B cell (primary cell): ENCODE results near the gene ISOC2. TPM values are rescaled to one million over a fixed set of nuclear protein-coding genes. Genes with fewer than 3 reads are reported as not detected.

Experiments
- ATAC-seq: fragments of 200-7000 bp; cut with Tn5 transposase; one replicate; pipeline ENCODE4 v1.10.0; 2021; ENCODE audit warnings: low read depth, mild to moderate bottlenecking, moderate number of reproducible peaks, moderate library complexity
- CTCF ChIA-PET: fragments of 350-600 bp; sonication (Branson Sonifier 250); formaldehyde crosslinking; loops from one replicate; lab custom pipeline; 2021; ENCODE audit warnings: antibody characterized with exemption, inconsistent platforms; lab: Charles Lee
- POLR2A ChIA-PET: fragments of 350-600 bp; sonication (Branson Sonifier 250); formaldehyde crosslinking; loops from one replicate; lab custom pipeline; 2021; ENCODE audit warnings: antibody characterized with exemption; lab: Charles Lee
- DNase-seq: peaks from one replicate; pipeline ENCODE4 v3.0.0; 2013
- H2AFZ ChIP-seq: 2 replicates; pipeline ENCODE4 v1.6.1; 2012; ENCODE audit warnings: mild to moderate bottlenecking, low read depth, low read length; ENCODE audit not compliant: insufficient read depth, poor library complexity, severe bottlenecking
- H3K27ac ChIP-seq, 2 donors: 1 replicate in 1 of 2; 2 replicates in 1 of 2; pipeline ENCODE4 v1.5.1; 2012 to 2013; ENCODE audit warnings: low read length in 2 of 2, mild to moderate bottlenecking in 2 of 2, moderate library complexity in 1 of 2
- H3K27me3 ChIP-seq, 4 experiments: fragments of 200-600 bp in 1 of 4; sonication (generic) in 1 of 4; replicated peaks in 1 of 4; 1 replicate in 2 of 4; 2 replicates in 2 of 4; pipeline versions ENCODE4 v1.6.1 to v1.7.0; 2013 to 2016; ENCODE audit warnings: low read length in 3 of 4, mild to moderate bottlenecking in 2 of 4, mixed read lengths in 1 of 4, moderate library complexity in 1 of 4; ENCODE audit not compliant: insufficient read depth in 4 of 4, control insufficient read depth in 3 of 4; ENCODE audit errors: control extremely low read depth in 1 of 4
- H3K36me3 ChIP-seq, 2 experiments: replicated peaks in 1 of 2; 1 replicate in 1 of 2; 2 replicates in 1 of 2; pipeline versions ENCODE4 v1.6.1 to v1.7.1; 2013; ENCODE audit warnings: low read length in 1 of 2; ENCODE audit not compliant: insufficient read depth in 2 of 2, control insufficient read depth in 1 of 2; ENCODE audit errors: control extremely low read depth in 1 of 2, extremely low read depth in 1 of 2
- H3K4me1 ChIP-seq, 2 donors: fragments of 200-600 bp in 1 of 2; sonication (generic) in 1 of 2; 1 replicate in 1 of 2; 2 replicates in 1 of 2; pipeline versions ENCODE4 v1.5.1 to v1.6.1; 2013 to 2017; ENCODE audit warnings: low read length in 2 of 2; ENCODE audit not compliant: control insufficient read depth in 2 of 2, insufficient read depth in 2 of 2
- H3K4me2 ChIP-seq: replicated peaks from 2 replicates; pipeline ENCODE3; 2012; ENCODE audit warnings: mild to moderate bottlenecking, low read depth, low read length; ENCODE audit not compliant: poor library complexity, severe bottlenecking
- H3K4me3 ChIP-seq, 5 experiments: fragments of 200-600 bp in 1 of 5; sonication (generic) in 1 of 5; 1 replicate in 3 of 5; 2 replicates in 2 of 5; pipeline versions ENCODE4 v1.5.1 to v1.7.0; 2011 to 2016; ENCODE audit warnings: low read length in 4 of 5, mild to moderate bottlenecking in 4 of 5, low read depth in 2 of 5, control low read depth in 1 of 5, moderate library complexity in 1 of 5; ENCODE audit not compliant: insufficient read depth in 1 of 5; ENCODE audit errors: control extremely low read depth in 1 of 5, extremely low read depth in 1 of 5
- H3K79me2 ChIP-seq: fragments of 200-600 bp; sonication (generic); one replicate; pipeline ENCODE4 v1.6.0; 2016; ENCODE audit warnings: low read length; ENCODE audit not compliant: control insufficient read depth, insufficient read depth
- H3K9ac ChIP-seq: fragments of 200-600 bp; sonication (generic); 2 replicates; pipeline ENCODE4 v1.6.1; 2017; ENCODE audit warnings: mild to moderate bottlenecking, low read length, moderate library complexity
- H3K9me3 ChIP-seq, 3 donors: one replicate each; pipeline versions ENCODE4 v1.6.1 to v1.7.1; 2013; ENCODE audit warnings: low read length in 2 of 3; ENCODE audit not compliant: control insufficient read depth in 2 of 3, insufficient read depth in 1 of 3; ENCODE audit errors: control extremely low read depth in 1 of 3
- H4K20me1 ChIP-seq: 2 replicates; pipeline ENCODE4 v1.6.0; 2012; ENCODE audit warnings: mild to moderate bottlenecking, low read length; ENCODE audit not compliant: insufficient read depth, control insufficient read depth, poor library complexity, severe bottlenecking
- H3K27ac Mint-ChIP-seq: one replicate; pipeline ENCODE4 v1.8.0; 2021; ENCODE audit warnings: mixed read lengths
- H3K27me3 Mint-ChIP-seq: one replicate; pipeline ENCODE4 v1.8.0; 2021; ENCODE audit warnings: mixed read lengths
- H3K4me1 Mint-ChIP-seq: one replicate; pipeline ENCODE4 v1.8.0; 2021; ENCODE audit warnings: mixed read lengths
- H3K4me3 Mint-ChIP-seq: one replicate; pipeline ENCODE4 v1.8.0; 2021; ENCODE audit warnings: mixed read lengths
- H3K9me3 Mint-ChIP-seq: one replicate; pipeline ENCODE4 v1.8.0; 2022; ENCODE audit warnings: mixed read lengths; ENCODE audit not compliant: insufficient read depth
- EZH2 ChIP-seq: IDR thresholded peaks from 2 replicates; pipeline ENCODE4 v1.6.1; 2012; ENCODE audit warnings: borderline replicate concordance, low read depth, mild to moderate bottlenecking, moderate library complexity, low read length; ENCODE audit not compliant: insufficient read depth, poor library complexity, severe bottlenecking
- WGBS: methylation state at CpG from one replicate; pipeline ENCODE4 v1.1.5; 2013; ENCODE audit warnings: missing lambda C conversion rate; ENCODE audit not compliant: insufficient coverage; 5-methylcytosine and 5-hydroxymethylcytosine counted together
- intact Hi-C: fragments of 100-400 bp; cut with micrococcal nuclease; formaldehyde crosslinking; loops from one replicate; pipeline ENCODE4 v1.10.0; 2022
- polyA plus RNA-seq: library from polyadenylated mRNA; depleted of rRNA; stranded (reverse); fragments of >200 nt; gene quantifications from 2 replicates; pipeline ENCODE4 v1.2.3, GENCODE V29; 2012
- total RNA-seq, 2 donors: library from RNA; stranded (reverse); fragments of 120-200 nt in 1 of 2; gene quantifications; 1 replicate in 1 of 2; 2 replicates in 1 of 2; pipeline versions ENCODE4 v1.2.3 to v1.2.4, GENCODE V29; 2013 to 2022
- TF ChIP-seq, protein P1 (sequence below): fragments of 200-600 bp; IDR thresholded peaks from one replicate; pipeline ENCODE4 v1.8.0; 2022; ENCODE audit warnings: antibody characterized with exemption, mild to moderate bottlenecking

ISOC2 gene
- total and polyA plus RNA-seq, 2 donors (not counting 1 experiment from before 2014, with no cell fraction given), result 10.0 to 27.6 TPM

GRCh38 chr19:55405638-55406037 is 55.8 kb downstream of the ISOC2 start:
- H3K9me3 ChIP-seq, result peaks cover 0 to 20% (median 3%) of the 10 kb centered on the region in 3 donors
- no peak overlapping the region for H3K4me3 ChIP-seq
- H2AFZ ChIP-seq, result no peak overlapping the region
- no peak overlapping the region for H3K4me2 ChIP-seq
- Mint-ChIP-seq H3K27me3 (no peaks in the 10 kb centered on the region), H3K9me3 (peaks cover 5% of the 10 kb centered on the region), H3K27ac (peak overlapping the region; percentile 7), H3K4me3 (peak overlapping the region; percentile 98), H3K4me1 (peaks cover 32% of the 10 kb centered on the region)
- DNase-seq, result no peak
- CTCF ChIA-PET, result interaction anchor here (0.5 to 0.7 kb wide), 2 partner anchors 10 to 304 kb away, joined by 3 read pairs; no protein-coding TSS in a partner anchor
- no peak overlapping the region for H3K27ac ChIP-seq
- POLR2A ChIA-PET, result interaction anchor here (0.6 to 0.7 kb wide), 2 partner anchors 67 to 71 kb away, joined by 3 read pairs; partner anchors contain the start of genes KMT5C and ZNF628
- H3K9ac ChIP-seq, result no peak overlapping the region
- H3K4me1 ChIP-seq, result peaks cover 11 to 25% of the 10 kb centered on the region in 2 donors
- H3K36me3 ChIP-seq, result peaks cover 0 to 46% of the 10 kb centered on the region in 2 experiments
- peaks cover 25% of the 10 kb centered on the region for H3K79me2 ChIP-seq
- WGBS, result 93% methylated on average over 5 of the region's 5 CpGs
- H4K20me1 ChIP-seq, result peaks cover 11% of the 10 kb centered on the region
- H3K27me3 ChIP-seq, result no peaks in the 10 kb centered on the region
- intact Hi-C loops, result loop anchor here (5.0 kb wide), 4 partner anchors 57 to 237 kb away; partner anchors contain the start of genes C19orf85, FIZ1, ISOC2 and ZNF580
- no peak for ATAC-seq
- no peak for TF ChIP-seq EZH2
- TF ChIP-seq, protein P1, sequence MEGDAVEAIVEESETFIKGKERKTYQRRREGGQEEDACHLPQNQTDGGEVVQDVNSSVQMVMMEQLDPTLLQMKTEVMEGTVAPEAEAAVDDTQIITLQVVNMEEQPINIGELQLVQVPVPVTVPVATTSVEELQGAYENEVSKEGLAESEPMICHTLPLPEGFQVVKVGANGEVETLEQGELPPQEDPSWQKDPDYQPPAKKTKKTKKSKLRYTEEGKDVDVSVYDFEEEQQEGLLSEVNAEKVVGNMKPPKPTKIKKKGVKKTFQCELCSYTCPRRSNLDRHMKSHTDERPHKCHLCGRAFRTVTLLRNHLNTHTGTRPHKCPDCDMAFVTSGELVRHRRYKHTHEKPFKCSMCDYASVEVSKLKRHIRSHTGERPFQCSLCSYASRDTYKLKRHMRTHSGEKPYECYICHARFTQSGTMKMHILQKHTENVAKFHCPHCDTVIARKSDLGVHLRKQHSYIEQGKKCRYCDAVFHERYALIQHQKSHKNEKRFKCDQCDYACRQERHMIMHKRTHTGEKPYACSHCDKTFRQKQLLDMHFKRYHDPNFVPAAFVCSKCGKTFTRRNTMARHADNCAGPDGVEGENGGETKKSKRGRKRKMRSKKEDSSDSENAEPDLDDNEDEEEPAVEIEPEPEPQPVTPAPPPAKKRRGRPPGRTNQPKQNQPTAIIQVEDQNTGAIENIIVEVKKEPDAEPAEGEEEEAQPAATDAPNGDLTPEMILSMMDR, result no peak

Other genes starting within 250 kb of the ISOC2 start
- 19.4 and 20.7 TPM in 2 replicates for gene TMEM86B, start 232.9 kb downstream of the ISOC2 start, total RNA-seq
- 13.6 and 14.5 TPM in 2 replicates for gene TMEM86B, start 232.9 kb downstream of the ISOC2 start, polyA plus RNA-seq
- 193 and 195 TPM in 2 replicates for gene PPP6R1, start 202.6 kb downstream of the ISOC2 start, total RNA-seq
- 122 and 125 TPM in 2 replicates for gene PPP6R1, start 202.6 kb downstream of the ISOC2 start, polyA plus RNA-seq
- gene HSPBP1, start 181.5 kb downstream of the ISOC2 start, total RNA-seq, result 15.6 and 18.2 TPM in 2 replicates
- 18.9 and 19.0 TPM in 2 replicates for gene HSPBP1, start 181.5 kb downstream of the ISOC2 start, polyA plus RNA-seq
- gene BRSK1, start 177.6 kb downstream of the ISOC2 start, total RNA-seq, result 0.94 and 1.7 TPM in 2 replicates
- gene BRSK1, start 177.6 kb downstream of the ISOC2 start, polyA plus RNA-seq, result 1.4 and 4.0 TPM in 2 replicates
- not detected in 2 replicates for gene TMEM150B, start 136.3 kb downstream of the ISOC2 start, total RNA-seq
- 1.4 TPM in 1 of 2 replicates, not detected in the other for gene TMEM150B, start 136.3 kb downstream of the ISOC2 start, polyA plus RNA-seq
- gene KMT5C, start 121.8 kb downstream of the ISOC2 start, total RNA-seq, result 19.6 and 22.2 TPM in 2 replicates
- gene KMT5C, start 121.8 kb downstream of the ISOC2 start, polyA plus RNA-seq, result 23.6 and 37.8 TPM in 2 replicates
- gene COX6B2, start 106.9 kb downstream of the ISOC2 start, total RNA-seq, result not detected in 2 replicates
- 0.07 TPM in 1 of 2 replicates, not detected in the other for gene COX6B2, start 106.9 kb downstream of the ISOC2 start, polyA plus RNA-seq
- not detected in 2 replicates for gene GARIN5B, start 98.4 kb downstream of the ISOC2 start, total RNA-seq
- gene GARIN5B, start 98.4 kb downstream of the ISOC2 start, polyA plus RNA-seq, result not detected in 2 replicates
- gene IL11, start 91.2 kb downstream of the ISOC2 start, total RNA-seq, result not detected in 2 replicates
- gene IL11, start 91.2 kb downstream of the ISOC2 start, polyA plus RNA-seq, result 0.13 TPM in 1 of 2 replicates, not detected in the other
- gene TMEM190, start 84.8 kb downstream of the ISOC2 start, total RNA-seq, result not detected in 2 replicates
- not detected in 2 replicates for gene TMEM190, start 84.8 kb downstream of the ISOC2 start, polyA plus RNA-seq
- 4.3 and 4.7 TPM in 2 replicates for gene TMEM238, start 77.3 kb downstream of the ISOC2 start, total RNA-seq
- 0.76 and 2.7 TPM in 2 replicates for gene TMEM238, start 77.3 kb downstream of the ISOC2 start, polyA plus RNA-seq
- gene RPL28, start 75.7 kb downstream of the ISOC2 start, total RNA-seq, result 2,397 and 2,578 TPM in 2 replicates
- 4,661 and 8,441 TPM in 2 replicates for gene RPL28, start 75.7 kb downstream of the ISOC2 start, polyA plus RNA-seq
- 20.6 and 29.0 TPM in 2 replicates for gene UBE2S, start 53.9 kb downstream of the ISOC2 start, total RNA-seq
- gene UBE2S, start 53.9 kb downstream of the ISOC2 start, polyA plus RNA-seq, result 50.0 and 72.7 TPM in 2 replicates
- gene SHISA7, start 18.3 kb downstream of the ISOC2 start, total RNA-seq, result not detected in 2 replicates
- gene SHISA7, start 18.3 kb downstream of the ISOC2 start, polyA plus RNA-seq, result 0.06 TPM in 1 of 2 replicates, not detected in the other
- gene C19orf85, start 3.1 kb upstream of the ISOC2 start, total RNA-seq, result not detected in 2 replicates
- not detected in 2 replicates for gene C19orf85, start 3.1 kb upstream of the ISOC2 start, polyA plus RNA-seq
- 13.3 and 15.5 TPM in 2 replicates for gene ZNF628, start 15.0 kb upstream of the ISOC2 start, total RNA-seq
- 18.3 and 28.6 TPM in 2 replicates for gene ZNF628, start 15.0 kb upstream of the ISOC2 start, polyA plus RNA-seq
- 10.7 and 12.6 TPM in 2 replicates for gene NAT14, start 23.5 kb upstream of the ISOC2 start, total RNA-seq
- gene NAT14, start 23.5 kb upstream of the ISOC2 start, polyA plus RNA-seq, result 15.1 and 23.2 TPM in 2 replicates
- 0.44 and 0.58 TPM in 2 replicates for gene SSC5D, start 26.8 kb upstream of the ISOC2 start, total RNA-seq
- 0.22 and 0.46 TPM in 2 replicates for gene SSC5D, start 26.8 kb upstream of the ISOC2 start, polyA plus RNA-seq
- not detected in 2 replicates for gene SBK2, start 75.5 kb upstream of the ISOC2 start, total RNA-seq
- not detected in 2 replicates for gene SBK2, start 75.5 kb upstream of the ISOC2 start, polyA plus RNA-seq
- not detected in 2 replicates for gene SBK3, start 83.9 kb upstream of the ISOC2 start, total RNA-seq
- not detected in 2 replicates for gene SBK3, start 83.9 kb upstream of the ISOC2 start, polyA plus RNA-seq
- gene ZNF579, start 119.2 kb upstream of the ISOC2 start, total RNA-seq, result 10.3 and 10.8 TPM in 2 replicates
- gene ZNF579, start 119.2 kb upstream of the ISOC2 start, polyA plus RNA-seq, result 3.7 and 6.7 TPM in 2 replicates
- gene FIZ1, start 137.9 kb upstream of the ISOC2 start, total RNA-seq, result 21.4 and 26.4 TPM in 2 replicates
- gene FIZ1, start 137.9 kb upstream of the ISOC2 start, polyA plus RNA-seq, result 7.4 and 8.0 TPM in 2 replicates
- 21.2 and 23.8 TPM in 2 replicates for gene ZNF524, start 138.6 kb upstream of the ISOC2 start, total RNA-seq
- gene ZNF524, start 138.6 kb upstream of the ISOC2 start, polyA plus RNA-seq, result 18.0 and 27.4 TPM in 2 replicates
- 22.7 TPM in 2 replicates for gene ZNF865, start 144.0 kb upstream of the ISOC2 start, total RNA-seq
- 9.9 and 11.3 TPM in 2 replicates for gene ZNF865, start 144.0 kb upstream of the ISOC2 start, polyA plus RNA-seq
- gene ZNF784, start 162.9 kb upstream of the ISOC2 start, total RNA-seq, result 9.7 and 11.5 TPM in 2 replicates
- gene ZNF784, start 162.9 kb upstream of the ISOC2 start, polyA plus RNA-seq, result 9.2 and 13.3 TPM in 2 replicates
- gene ZNF580, start 179.4 kb upstream of the ISOC2 start, total RNA-seq, result 101 and 126 TPM in 2 replicates
- gene ZNF580, start 179.4 kb upstream of the ISOC2 start, polyA plus RNA-seq, result 69.8 and 105 TPM in 2 replicates
- 47.3 and 51.3 TPM in 2 replicates for gene ZNF581, start 182.0 kb upstream of the ISOC2 start, total RNA-seq
- gene ZNF581, start 182.0 kb upstream of the ISOC2 start, polyA plus RNA-seq, result 38.6 and 48.2 TPM in 2 replicates
- gene CCDC106, start 186.6 kb upstream of the ISOC2 start, total RNA-seq, result 25.2 and 28.3 TPM in 2 replicates
- 52.1 and 54.5 TPM in 2 replicates for gene CCDC106, start 186.6 kb upstream of the ISOC2 start, polyA plus RNA-seq
- gene U2AF2, start 193.4 kb upstream of the ISOC2 start, total RNA-seq, result 275 and 278 TPM in 2 replicates
- 275 and 300 TPM in 2 replicates for gene U2AF2, start 193.4 kb upstream of the ISOC2 start, polyA plus RNA-seq
- 63.8 and 63.9 TPM in 2 replicates for gene EPN1, start 213.6 kb upstream of the ISOC2 start, total RNA-seq
- 52.3 and 54.4 TPM in 2 replicates for gene EPN1, start 213.6 kb upstream of the ISOC2 start, polyA plus RNA-seq